K562 (cell line): ENCODE data around the gene RAB13. TPM values are rescaled to one million over a fixed set of nuclear protein-coding genes. Genes with fewer than 3 reads are reported as not detected.

ENCODE experiments used
- ARID1B ChIP-seq: fragments of 450-650 bp; IDR thresholded peaks from 2 replicates; pipeline ENCODE4 v1.6.1; 2016; ENCODE audit warnings: antibody characterized with exemption, mild to moderate bottlenecking, inconsistent platforms
- ARID3A ChIP-seq: IDR thresholded peaks from 2 replicates; pipeline ENCODE4 v1.6.1; 2012; ENCODE audit warnings: low read depth, low read length, improper control_type of control experiment, borderline replicate concordance
- ATF7 ChIP-seq: fragments of 450-650 bp; IDR thresholded peaks from 2 replicates; pipeline ENCODE4 v1.7.1; 2014; ENCODE audit warnings: mild to moderate bottlenecking, moderate library complexity
- BRD9 ChIP-seq: fragments of 450-650 bp; IDR thresholded peaks from 2 replicates; pipeline ENCODE4 v1.6.1; 2018; ENCODE audit warnings: low read depth; ENCODE audit not compliant: partially characterized antibody
- CBX1 ChIP-seq: sonication (generic); IDR thresholded peaks from 2 replicates; pipeline ENCODE4 v1.6.1; 2016; ENCODE audit warnings: antibody characterized with exemption, low read depth, mild to moderate bottlenecking
- CHD2 ChIP-seq: IDR thresholded peaks from 2 replicates; pipeline ENCODE4 v1.6.1; 2011; ENCODE audit warnings: low read depth, low read length
- E2F1 ChIP-seq: sonication (generic); formaldehyde crosslinking; IDR thresholded peaks from 2 replicates; pipeline ENCODE4 v1.8.1; 2023; ENCODE audit warnings: mild to moderate bottlenecking, missing genetic modification reagents, moderate library complexity
- FOXA3 ChIP-seq, 2 experiments: fragments of 450-650 bp in 1 of 2; sonication (generic) in 1 of 2; formaldehyde crosslinking; IDR thresholded peaks in 1 of 2; conservative IDR thresholded peaks in 1 of 2; 2 replicates each; pipeline versions ENCODE4 v1.4.0 to v1.8.0; 2020 to 2022; ENCODE audit warnings: mild to moderate bottlenecking in 2 of 2, missing genetic modification reagents in 1 of 2
- ILK ChIP-seq: fragments of 450-650 bp; IDR thresholded peaks from 2 replicates; pipeline ENCODE4 v1.6.1; 2016; ENCODE audit warnings: missing genetic modification characterization, low read depth, mild to moderate bottlenecking, missing compliant biosample characterization, moderate library complexity, borderline replicate concordance
- L3MBTL2 ChIP-seq: fragments of 450-650 bp; IDR thresholded peaks from 2 replicates; pipeline ENCODE4 v1.6.1; 2016; ENCODE audit warnings: mild to moderate bottlenecking, moderate library complexity
- MED1 ChIP-seq: sonication (generic); formaldehyde crosslinking; IDR thresholded peaks from 2 replicates; pipeline ENCODE4 v1.8.1; 2023; ENCODE audit warnings: missing genetic modification reagents, borderline replicate concordance
- NFIC ChIP-seq: fragments of 450-650 bp; IDR thresholded peaks from 2 replicates; pipeline ENCODE4 v1.6.1; 2017; ENCODE audit warnings: mild to moderate bottlenecking, inconsistent platforms
- POLR2B ChIP-seq: fragments of 450-650 bp; IDR thresholded peaks from 2 replicates; pipeline ENCODE4 v1.6.1; 2018; ENCODE audit warnings: low read depth; ENCODE audit not compliant: partially characterized antibody
- PPARD ChIP-seq: fragments of 250-450 bp; sonication (Bioruptor Pico); IDR thresholded peaks from 2 replicates; pipeline ENCODE4 v1.8.0; 2022; ENCODE audit warnings: inconsistent platforms, mild to moderate bottlenecking, moderate library complexity
- RBM14 ChIP-seq: fragments of 200-400 bp; formaldehyde crosslinking; IDR thresholded peaks from 2 replicates; pipeline ENCODE4 v1.6.1; 2018; ENCODE audit warnings: low read depth, mild to moderate bottlenecking, low read length, moderate library complexity, borderline replicate concordance; ENCODE audit not compliant: insufficient read depth
- SAP30 ChIP-seq: fragments of 200-600 bp; sonication (generic); IDR thresholded peaks from 2 replicates; pipeline ENCODE4 v1.6.1; 2012; ENCODE audit warnings: borderline replicate concordance, low read depth, mild to moderate bottlenecking, moderate library complexity, low read length, control low read depth, inconsistent platforms; ENCODE audit not compliant: insufficient read depth, poor library complexity, severe bottlenecking
- YBX1 ChIP-seq: fragments of 450-650 bp; IDR thresholded peaks from 2 replicates; pipeline ENCODE4 v1.7.1; 2016; ENCODE audit warnings: mild to moderate bottlenecking
- ZMIZ1 ChIP-seq, 2 experiments: fragments of 150-350 bp in 1 of 2; IDR thresholded peaks; 2 replicates each; pipeline ENCODE4 v1.6.1; 2012 to 2016; ENCODE audit warnings: low read depth in 2 of 2, low read length in 2 of 2, mild to moderate bottlenecking in 1 of 2, moderate library complexity in 1 of 2
- ZNF165 ChIP-seq: fragments of 250-450 bp; sonication (Bioruptor Pico); IDR thresholded peaks from 2 replicates; pipeline ENCODE4 v1.4.0; 2020; ENCODE audit warnings: borderline replicate concordance
- ZNF197 ChIP-seq: fragments of 200-800 bp; sonication (Bioruptor generic); IDR thresholded peaks from 2 replicates; pipeline ENCODE4 v1.6.1; 2016; ENCODE audit warnings: low read depth, missing genetic modification characterization, missing compliant biosample characterization
- ZNF253 ChIP-seq: fragments of 250-450 bp; sonication (Bioruptor Pico); conservative IDR thresholded peaks from 2 replicates; pipeline ENCODE4 v1.6.1; 2021; ENCODE audit warnings: mild to moderate bottlenecking
- polyA plus RNA-seq, 8 experiments: library from polyadenylated mRNA; depleted of rRNA in 4 of 8; stranded (reverse) in 5 of 8; unstranded in 3 of 8; fragments of >200 nt; fragmentation: Nextera tagmentation in 2 of 8; fragmentation: Illumina TruSeq in 1 of 8; extraction: Ambion mirVana in 2 of 8; extraction: Trizol in 1 of 8; gene quantifications; 2 replicates each; pipeline versions ENCODE4 v1.2.1 to v1.2.3, GENCODE V29; 2011 to 2014; ENCODE audit warnings: inconsistent platforms in 1 of 8, missing spikeins in 1 of 8
- total RNA-seq, 7 experiments: library from RNA; depleted of rRNA in 6 of 7; stranded (reverse); fragments of >200 nt in 6 of 7; fragmentation: Illumina TruSeq in 2 of 7; extraction: Trizol in 2 of 7; gene quantifications; 2 replicates each; pipeline versions ENCODE4 v1.2.1 to v1.2.3, GENCODE V29; 2011 to 2021; ENCODE audit warnings: low replicate concordance in 1 of 7

RAB13 gene
- total and polyA plus RNA-seq, 9 of the 15 experiments (the other 6 are each of a cell fraction or from before 2014, with no cell fraction given), result 22.3 to 100 (median 39.8) TPM

DNA sequence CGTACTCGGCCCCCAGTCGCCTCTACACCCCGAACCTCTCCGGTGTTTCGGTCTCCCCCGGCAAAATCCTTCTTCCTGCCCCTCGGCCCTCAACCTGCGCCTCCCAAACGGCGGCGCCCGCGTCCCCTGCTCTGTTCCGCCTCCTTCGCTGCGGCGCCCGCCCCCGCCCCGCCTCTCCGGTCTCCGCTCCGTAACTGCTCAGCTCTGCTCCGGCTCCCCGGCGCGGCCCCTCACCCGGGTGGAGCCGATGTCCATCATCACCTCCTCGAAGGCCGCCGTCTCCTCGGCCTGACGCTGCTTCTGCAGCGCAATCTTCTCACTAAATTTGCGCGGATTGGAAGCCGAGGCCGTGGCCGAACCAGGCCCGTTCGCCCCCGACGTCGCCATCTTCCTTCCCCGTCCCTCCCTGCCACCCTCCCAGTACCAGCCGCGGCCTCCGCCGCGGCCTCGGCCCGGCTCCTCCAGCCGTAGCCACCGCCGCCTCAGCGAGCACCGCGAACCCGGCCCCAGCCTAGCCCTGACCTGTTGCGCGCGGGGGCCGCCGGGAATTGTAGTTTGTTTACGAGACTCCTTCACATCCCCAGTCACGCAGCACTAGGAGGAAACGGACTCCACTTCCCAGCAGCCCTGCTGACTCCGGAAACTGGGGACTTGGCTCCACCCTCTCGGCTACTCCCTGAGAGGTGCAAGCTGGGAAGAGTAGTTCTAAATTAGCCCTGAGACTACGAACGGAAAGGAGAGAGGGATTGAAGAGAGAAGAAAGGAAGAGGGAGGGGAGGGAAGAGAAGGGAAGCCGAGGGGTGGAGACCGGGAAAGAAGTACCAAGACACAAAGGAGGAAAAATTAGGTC, 27.8 kb downstream of the RAB13 start, which contains the start of gene CRTC2 (continued):
- TF ChIP-seq RBM14 (no peak), BRD9 (peak; percentile 38), POLR2B (peak; percentile 61), ATF7 (peak; percentile 65), MED1 (no peak), YBX1 (no peak), ZNF253 (CRISPR knock-in tag) (no peak), ARID3A (no peak), NFIC (no peak; the same call in 1 of the 2 replicates), FOXA3 (CRISPR knock-in tag; conservative IDR thresholded peaks at IDR 0.05 in 1 of 2, IDR thresholded peaks at IDR 0.05 in 1 of 2) (no peak), ILK (tag) (no peak), ZNF197 (CRISPR knock-in tag) (peak; percentile 98), SAP30 (peak; percentile 69), ARID1B (0 out of 2 replicates have a peak, but pooled peaks have one; percentile 5), L3MBTL2 (peak; percentile 62), ZNF165 (CRISPR knock-in tag) (no peak), CBX1 (no peak), PPARD (CRISPR knock-in tag) (no peak), E2F1 (no peak), ZMIZ1 (IDR thresholded peaks at IDR 0.05; ENCODE audit: low read depth in 2 of 2, low read length in 2 of 2) (0 out of 4 replicates have a peak, but pooled peaks have one; percentile 11 to 56), CHD2 (peak; percentile 27; the same call in 1 of the 2 replicates)
